Thoracic aorta (tissue), 2 donors: ENCODE results near the gene CLEC2B. TPM values are rescaled to one million over a fixed set of nuclear protein-coding genes. Genes with fewer than 3 reads are reported as not detected.

Source experiments
- ATAC-seq: fragments of 150-250 bp; one replicate; pipeline ENCODE4 v1.8.0; 2017; ENCODE audit warnings: low read depth; ENCODE audit not compliant: insufficient number of reproducible peaks, low FRiP score
- DNase-seq: peaks from one replicate; pipeline ENCODE4 v3.0.0-alpha.2; 2020; ENCODE audit warnings: low spot score
- H3K27ac ChIP-seq, 2 donors: fragments of 200-600 bp; sonication (generic); 1 replicate in 1 of 2; 2 replicates in 1 of 2; pipeline ENCODE4 v1.5.1; 2016; ENCODE audit warnings: mild to moderate bottlenecking in 2 of 2, moderate library complexity in 2 of 2
- H3K27me3 ChIP-seq: fragments of 200-600 bp; sonication (generic); replicated peaks from 2 replicates; pipeline ENCODE4 v1.6.0; 2016; ENCODE audit warnings: mild to moderate bottlenecking; ENCODE audit not compliant: insufficient read depth
- H3K36me3 ChIP-seq: fragments of 200-600 bp; sonication (generic); one replicate; pipeline ENCODE4 v1.5.1; 2016
- H3K4me1 ChIP-seq, 2 donors: fragments of 200-600 bp; sonication (generic); 1 replicate in 1 of 2; 2 replicates in 1 of 2; pipeline versions ENCODE4 v1.5.1 to v1.6.0; 2016; ENCODE audit warnings: low read depth in 2 of 2, mild to moderate bottlenecking in 1 of 2; ENCODE audit not compliant: control insufficient read depth in 1 of 2
- H3K4me3 ChIP-seq: fragments of 200-600 bp; sonication (generic); 2 replicates; pipeline ENCODE4 v1.5.1; 2016; ENCODE audit warnings: mild to moderate bottlenecking
- H3K9me3 ChIP-seq: fragments of 200-600 bp; sonication (generic); 2 replicates; pipeline ENCODE4 v1.5.1; 2016
- total RNA-seq, 2 donors: library from RNA; depleted of rRNA; stranded (reverse); fragments of >200 nt; gene quantifications; one replicate each; pipeline versions ENCODE4 v1.1.0 to v1.2.3, GENCODE V29; 2016
- TF ChIP-seq, protein P1 (sequence below): fragments of 200-600 bp; sonication (generic); IDR thresholded peaks from one replicate; pipeline ENCODE4 v1.5.1; 2019; ENCODE audit warnings: antibody characterized with exemption

Gene CLEC2B
- total RNA-seq, 2 donors from 2014 or later: 13.1 to 14.9 TPM

DNA sequence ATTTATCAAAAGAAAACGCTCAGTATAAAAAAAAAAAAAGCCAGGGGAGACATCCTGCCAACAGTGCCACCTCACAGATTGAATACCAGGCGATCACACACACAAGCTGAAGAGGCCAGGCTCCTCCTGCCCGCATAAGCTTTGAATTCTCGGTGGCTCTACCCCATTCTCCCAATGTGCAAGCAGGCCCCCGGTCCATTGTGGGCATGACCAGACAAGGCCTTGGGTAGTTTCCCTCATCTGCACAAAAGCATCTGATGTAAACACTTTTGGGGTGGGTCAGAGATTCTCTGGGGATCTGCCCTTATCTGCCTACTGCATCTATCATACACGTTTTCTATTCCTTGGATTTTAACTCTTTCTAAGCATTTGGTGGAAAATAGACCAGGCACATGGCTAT, 28.4 kb upstream of the CLEC2B start:
- TF ChIP-seq, protein P1, sequence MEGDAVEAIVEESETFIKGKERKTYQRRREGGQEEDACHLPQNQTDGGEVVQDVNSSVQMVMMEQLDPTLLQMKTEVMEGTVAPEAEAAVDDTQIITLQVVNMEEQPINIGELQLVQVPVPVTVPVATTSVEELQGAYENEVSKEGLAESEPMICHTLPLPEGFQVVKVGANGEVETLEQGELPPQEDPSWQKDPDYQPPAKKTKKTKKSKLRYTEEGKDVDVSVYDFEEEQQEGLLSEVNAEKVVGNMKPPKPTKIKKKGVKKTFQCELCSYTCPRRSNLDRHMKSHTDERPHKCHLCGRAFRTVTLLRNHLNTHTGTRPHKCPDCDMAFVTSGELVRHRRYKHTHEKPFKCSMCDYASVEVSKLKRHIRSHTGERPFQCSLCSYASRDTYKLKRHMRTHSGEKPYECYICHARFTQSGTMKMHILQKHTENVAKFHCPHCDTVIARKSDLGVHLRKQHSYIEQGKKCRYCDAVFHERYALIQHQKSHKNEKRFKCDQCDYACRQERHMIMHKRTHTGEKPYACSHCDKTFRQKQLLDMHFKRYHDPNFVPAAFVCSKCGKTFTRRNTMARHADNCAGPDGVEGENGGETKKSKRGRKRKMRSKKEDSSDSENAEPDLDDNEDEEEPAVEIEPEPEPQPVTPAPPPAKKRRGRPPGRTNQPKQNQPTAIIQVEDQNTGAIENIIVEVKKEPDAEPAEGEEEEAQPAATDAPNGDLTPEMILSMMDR: no peak
- no peaks in the 10 kb centered on the region for H3K36me3 ChIP-seq
- no peaks in the 10 kb centered on the region for H3K9me3 ChIP-seq
- no peaks in the 10 kb centered on the region for H3K27me3 ChIP-seq
- H3K27ac ChIP-seq: no peak overlapping the region
- no peak overlapping the region for H3K4me3 ChIP-seq
- H3K4me1 ChIP-seq: no peaks in the 10 kb centered on the region
- ATAC-seq (no peak), DNase-seq (no peak)

DNA sequence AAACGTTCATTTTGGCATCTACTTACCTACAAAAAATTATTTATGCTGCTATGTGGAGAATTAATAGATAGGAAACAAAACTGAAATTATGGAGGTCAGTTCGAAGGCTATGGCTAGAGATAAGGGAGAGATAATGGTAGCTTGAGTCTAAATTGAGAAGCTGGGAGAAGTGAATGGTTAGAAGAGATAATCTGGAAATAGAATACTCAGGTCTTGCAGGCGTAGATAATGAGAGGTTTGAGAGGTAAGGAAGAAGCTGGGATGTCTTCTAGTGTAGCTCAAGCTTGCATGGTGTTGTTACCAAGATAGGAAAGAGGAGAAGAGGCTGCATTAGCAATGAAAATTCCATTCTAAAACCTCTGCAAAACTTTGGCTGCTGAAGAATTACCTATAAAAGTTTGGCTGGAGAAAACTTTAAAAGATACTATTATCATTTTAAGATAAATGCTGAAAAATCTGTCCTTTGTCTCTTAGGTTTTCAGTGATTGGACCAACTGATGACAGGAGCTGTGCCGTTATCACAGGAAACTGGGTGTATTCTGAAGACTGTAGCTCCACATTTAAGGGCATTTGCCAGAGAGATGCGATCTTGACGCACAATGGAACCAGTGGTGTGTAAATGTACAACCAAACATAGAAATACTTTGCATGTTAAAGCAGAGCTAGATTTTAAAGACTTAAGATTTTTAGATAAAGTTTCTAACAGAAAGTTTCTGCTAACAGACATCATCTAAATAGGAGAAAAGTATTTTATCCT, 26.2 kb upstream of the CLEC2B start:
- TF ChIP-seq, protein P1: no peak
- Histone ChIP-seq H3K9me3 (no peaks in the 10 kb centered on the region), H3K4me1 (no peaks in the 10 kb centered on the region), H3K36me3 (no peaks in the 10 kb centered on the region), H3K4me3 (no peak overlapping the region), H3K27ac (no peak overlapping the region), H3K27me3 (no peaks in the 10 kb centered on the region)
- DNase-seq (no peak), ATAC-seq (no peak)

DNA sequence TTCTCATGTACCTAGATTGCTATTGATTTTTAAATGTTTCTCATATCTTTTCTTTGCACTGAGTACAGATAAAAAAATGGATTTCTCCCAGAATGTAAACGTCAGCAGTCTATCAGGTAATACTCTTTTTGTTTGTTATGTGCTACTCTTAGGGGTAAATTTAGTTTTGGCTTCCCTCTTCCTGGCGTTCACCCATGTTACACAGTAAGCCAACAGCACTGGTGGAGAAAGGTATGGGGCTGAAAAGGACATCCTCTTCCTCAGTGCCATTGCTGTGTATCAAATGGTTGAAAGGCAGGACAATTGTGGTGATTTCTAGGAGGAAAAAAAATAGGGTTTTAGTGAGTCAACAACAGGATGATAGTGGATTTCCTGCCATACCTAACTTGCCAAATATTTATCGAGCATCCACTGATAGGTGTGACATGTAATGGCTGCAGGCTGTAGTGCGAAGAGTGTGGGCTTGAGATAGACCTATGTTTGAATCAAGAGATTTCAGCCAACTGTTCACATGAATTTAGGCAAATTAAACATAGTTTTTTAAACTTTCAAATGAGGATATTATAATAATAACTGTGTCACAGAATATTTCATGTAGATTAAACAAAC, 19.6 kb upstream of the CLEC2B start:
- H3K4me1 ChIP-seq: no peaks in the 10 kb centered on the region
- no peak for DNase-seq
- no peak overlapping the region for H3K4me3 ChIP-seq
- no peaks in the 10 kb centered on the region for H3K9me3 ChIP-seq
- TF ChIP-seq, protein P1: no peak
- no peak overlapping the region for H3K27ac ChIP-seq
- no peak for ATAC-seq
- no peaks in the 10 kb centered on the region for H3K27me3 ChIP-seq
- H3K36me3 ChIP-seq: no peaks in the 10 kb centered on the region

DNA sequence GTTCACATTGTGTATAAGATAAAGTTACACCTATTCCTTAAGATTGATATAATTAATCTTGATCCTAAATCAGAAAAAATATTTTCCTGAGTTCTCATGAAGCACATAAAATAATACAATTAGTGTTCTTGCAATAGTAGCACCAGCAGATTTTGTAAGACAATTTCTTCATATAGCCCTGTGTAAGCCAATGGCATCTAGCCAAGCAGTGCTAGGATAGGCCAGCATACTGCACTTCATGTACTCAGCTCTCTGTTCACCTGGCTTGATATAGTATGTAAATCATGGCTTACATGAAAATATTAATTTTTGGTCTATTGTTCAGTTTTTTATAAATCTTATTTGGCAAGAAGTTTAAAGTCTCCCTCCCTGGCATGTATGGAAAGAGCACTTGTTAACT, 14.0 kb upstream of the CLEC2B start:
- TF ChIP-seq, protein P1: no peak
- DNase-seq (no peak), ATAC-seq (no peak)
- Histone ChIP-seq H3K4me3 (no peak overlapping the region), H3K36me3 (no peaks in the 10 kb centered on the region), H3K4me1 (no peaks in the 10 kb centered on the region), H3K27me3 (no peaks in the 10 kb centered on the region), H3K27ac (no peak overlapping the region), H3K9me3 (no peaks in the 10 kb centered on the region)

DNA sequence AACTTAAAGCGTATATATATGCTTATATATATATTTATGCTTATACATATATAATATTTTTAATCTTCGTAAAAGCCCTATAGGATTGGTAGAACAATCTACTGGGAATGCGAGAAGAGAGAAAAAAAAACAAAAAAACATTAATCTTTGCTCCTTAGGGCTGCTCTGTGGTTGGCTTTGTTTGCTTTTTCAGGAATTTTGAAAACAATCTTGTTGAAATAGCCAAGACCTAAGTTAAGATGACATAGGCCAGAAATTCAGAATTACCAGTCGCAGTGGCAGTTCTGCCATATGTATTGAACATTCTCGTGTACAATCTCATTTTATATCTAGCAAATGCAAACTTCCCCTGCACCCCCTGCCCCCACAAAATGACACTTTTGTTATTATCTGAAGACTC, 12.8 kb upstream of the CLEC2B start:
- TF ChIP-seq, protein P1: no peak
- no peak overlapping the region for H3K4me3 ChIP-seq
- H3K9me3 ChIP-seq: no peaks in the 10 kb centered on the region
- H3K4me1 ChIP-seq: no peaks in the 10 kb centered on the region
- no peaks in the 10 kb centered on the region for H3K27me3 ChIP-seq
- no peak for ATAC-seq
- no peaks in the 10 kb centered on the region for H3K36me3 ChIP-seq
- H3K27ac ChIP-seq: no peak overlapping the region
- DNase-seq: no peak
